Measurements from ENCODE around the gene VPS33A.

- TF ChIP-seq RCOR1 (conservative IDR thresholded peaks at IDR 0.05; ENCODE audit: low read depth, low read length) (no peak), BCL3 (IDR thresholded peaks at IDR 0.05; ENCODE audit: borderline replicate concordance, insufficient read depth, low read depth, low read length, poor library complexity, severe bottlenecking) (no peak), CTCF (IDR thresholded peaks at IDR 0.05 in 2 of 3, conservative IDR thresholded peaks at IDR 0.05 in 1 of 3; ENCODE audit: control insufficient read depth in 2 of 3, extremely low read depth in 1 of 3, insufficient read depth in 1 of 3, low read depth in 3 of 3, low read length in 3 of 3) (no peak), REST (IDR thresholded peaks at IDR 0.05; ENCODE audit: low read depth, low read length) (no peak), NFIC (IDR thresholded peaks at IDR 0.05; ENCODE audit: low read depth, low read length) (no peak), LARP7 (IDR thresholded peaks at IDR 0.05) (no peak), BHLHE40 (IDR thresholded peaks at IDR 0.05; ENCODE audit: borderline replicate concordance in 1 of 2, low read depth in 2 of 2, low read length in 1 of 2) (no peak), MXI1 (IDR thresholded peaks at IDR 0.05; ENCODE audit: low read depth, low read length) (no peak), JUND (IDR thresholded peaks at IDR 0.05; ENCODE audit: low read depth, low read length) (no peak), ZNF687 (IDR thresholded peaks at IDR 0.05) (no peak), NR2C1 (IDR thresholded peaks at IDR 0.05) (no peak)
Observed at GRCh38 chr12:122232691-122233090, 33.6 kb downstream of the VPS33A start.
